Transverse colon (tissue), 4 donors: ENCODE measurements around the gene ZCCHC13. TPM values are rescaled to one million over a fixed set of nuclear protein-coding genes. Genes with fewer than 3 reads are reported as not detected.

Experiments used
- DNase-seq: peaks from one replicate; pipeline ENCODE4 v3.0.0-alpha.2; 2019
- H3K27ac ChIP-seq, 4 donors: fragments of 200-600 bp; sonication (generic); 2 replicates each; pipeline ENCODE4 v1.5.1; 2016 to 2018; ENCODE audit warnings: inconsistent platforms in 4 of 4
- H3K27me3 ChIP-seq: fragments of 200-600 bp; sonication (generic); 2 replicates; pipeline ENCODE4 v1.5.1; 2017; ENCODE audit warnings: inconsistent platforms
- H3K36me3 ChIP-seq, 4 donors: fragments of 200-600 bp; sonication (generic); 2 replicates each; pipeline ENCODE4 v1.5.1; 2017 to 2019; ENCODE audit warnings: inconsistent platforms in 4 of 4
- H3K4me1 ChIP-seq, 4 donors: fragments of 200-600 bp; sonication (generic); 2 replicates each; pipeline ENCODE4 v1.5.1; 2017 to 2020; ENCODE audit warnings: inconsistent platforms in 4 of 4
- H3K4me3 ChIP-seq, 4 donors: fragments of 200-600 bp; sonication (generic); 1 replicate in 1 of 4; 2 replicates in 3 of 4; pipeline versions ENCODE4 v1.5.1 to v1.6.1; 2017 to 2019; ENCODE audit warnings: inconsistent platforms in 4 of 4
- H3K9me3 ChIP-seq, 2 donors: fragments of 200-600 bp; sonication (generic); 2 replicates each; pipeline ENCODE4 v1.5.1; 2017 to 2019; ENCODE audit warnings: inconsistent platforms in 2 of 2
- CTCF ChIP-seq, 5 experiments: fragments of 200-600 bp in 3 of 5; fragments of 450-650 bp in 2 of 5; sonication (generic) in 3 of 5; IDR thresholded peaks; 1 replicate in 2 of 5; 2 replicates in 3 of 5; pipeline ENCODE4 v1.5.1; 2016 to 2017; ENCODE audit warnings: antibody characterized with exemption in 5 of 5, inconsistent platforms in 3 of 5, mild to moderate bottlenecking in 2 of 5, moderate library complexity in 1 of 5
- EP300 ChIP-seq: sonication (generic); formaldehyde crosslinking; IDR thresholded peaks from one replicate; pipeline ENCODE4 v1.6.1; 2017; ENCODE audit warnings: antibody characterized with exemption, low read depth
- POLR2A ChIP-seq: fragments of 450-650 bp; IDR thresholded peaks from one replicate; pipeline ENCODE4 v1.6.1; 2016; ENCODE audit warnings: antibody characterized with exemption, mild to moderate bottlenecking, moderate library complexity
- POLR2AphosphoS5 ChIP-seq, 3 donors: sonication (generic); formaldehyde crosslinking; IDR thresholded peaks; one replicate each; pipeline ENCODE4 v1.6.1; 2016; ENCODE audit warnings: antibody characterized with exemption in 3 of 3
- WGBS, 2 donors: methylation state at CpG; one replicate each; pipeline ENCODE4 v1.1.5; 2018; ENCODE audit warnings: low coverage in 1 of 2; 5-methylcytosine and 5-hydroxymethylcytosine counted together
- in situ Hi-C, 4 donors: fragments of 200-750 bp; cut with MboI; loops; one replicate each; pipeline versions ENCODE4 v1.15.0 to v1.15.1; 2017; ENCODE audit warnings: low sequenced_read_pairs in 3 of 4, low pct_ligation_motif_present in 1 of 4, low pct_unique_long_range_greater_than_20kb in 1 of 4
- intact Hi-C: fragments of 100-400 bp; cut with DNase I; formaldehyde crosslinking; loops from one replicate; pipeline ENCODE4 v1.15.1; 2023; ENCODE audit warnings: low total_unique reads
- total RNA-seq, 4 donors: library from RNA; depleted of rRNA; stranded (reverse); fragments of >200 nt; gene quantifications; one replicate each; pipeline ENCODE4 v1.1.0, GENCODE V29; 2016

Gene ZCCHC13
- total RNA-seq, 4 donors from 2014 or later = not detected

DNA sequence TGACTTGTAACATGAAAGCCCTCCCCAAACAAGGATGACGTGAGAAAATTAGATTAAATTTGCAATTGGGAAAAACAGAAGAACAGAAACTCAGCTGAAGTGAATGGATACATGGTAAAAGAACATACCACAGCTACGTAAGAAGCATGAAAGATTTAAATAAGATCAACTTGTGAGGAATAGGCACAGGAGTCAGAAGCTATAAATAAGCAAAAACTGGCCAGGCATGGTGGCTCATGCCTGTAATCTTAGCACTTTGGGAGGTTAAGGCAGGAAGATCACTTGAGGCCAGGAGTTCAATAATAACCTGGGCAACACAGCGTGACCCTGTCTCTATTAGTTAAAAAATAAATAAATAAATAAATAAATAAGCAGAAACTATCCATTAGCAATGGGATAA is 33.6 kb upstream of the ZCCHC13 start:
- intact Hi-C loops = no loop called here

DNA sequence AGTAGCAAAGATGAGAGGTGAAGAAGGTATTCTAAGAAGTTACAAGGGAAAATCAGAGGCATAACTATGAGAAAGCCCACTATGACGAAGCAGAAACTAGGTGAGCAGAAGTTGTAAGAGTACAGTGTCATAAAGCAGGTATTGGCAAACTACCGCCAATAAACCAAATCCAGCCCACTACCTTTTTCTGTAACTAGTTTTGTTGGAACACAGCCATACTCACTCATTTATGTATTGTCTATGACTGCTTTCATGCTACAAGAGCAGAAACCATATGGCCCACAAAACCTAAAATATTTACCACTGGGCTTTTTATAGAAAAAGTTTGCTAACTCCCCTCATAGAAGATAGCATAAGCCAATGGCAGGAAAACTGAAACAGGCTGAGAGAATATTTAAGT is 31.8 kb upstream of the ZCCHC13 start:
- no peaks in the 10 kb centered on the region for H3K27me3 ChIP-seq
- no peaks in the 10 kb centered on the region for H3K36me3 ChIP-seq
- no peak overlapping the region for H3K4me3 ChIP-seq
- in situ Hi-C loops = no loop called here
- no peaks in the 10 kb centered on the region for H3K9me3 ChIP-seq
- TF ChIP-seq CTCF (IDR thresholded peaks at IDR 0.05) (no peak), POLR2AphosphoS5 (IDR thresholded peaks at IDR 0.05) (no peak), POLR2A (no peak), EP300 (no peak)
- H3K27ac ChIP-seq = no peak overlapping the region
- intact Hi-C loops = no loop called here
- DNase-seq = no peak
- no peaks in the 10 kb centered on the region for H3K4me1 ChIP-seq
- WGBS, 2 donors = 46% methylated on average over 2 of the region's 2 CpGs; no CpG with 5 or more reads in 1 of the 2 donors

More for the DNA sequence above, 33.6 kb upstream of the ZCCHC13 start:
- WGBS, 2 donors = 78 to 100% methylated on average over 1 to 3 of the region's 3 CpGs
- in situ Hi-C loops = no loop called here
- H3K9me3 ChIP-seq = no peaks in the 10 kb centered on the region
- TF ChIP-seq POLR2A = no peak
- TF ChIP-seq CTCF (IDR thresholded peaks at IDR 0.05) = no peak
- TF ChIP-seq EP300 = no peak
- no peak for TF ChIP-seq POLR2AphosphoS5 (IDR thresholded peaks at IDR 0.05)
- no peaks in the 10 kb centered on the region for H3K36me3 ChIP-seq
- no peaks in the 10 kb centered on the region for H3K4me1 ChIP-seq
- no peak overlapping the region for H3K27ac ChIP-seq
- no peak overlapping the region for H3K4me3 ChIP-seq
- DNase-seq = no peak
- no peaks in the 10 kb centered on the region for H3K27me3 ChIP-seq

- Histone ChIP-seq H3K4me1 (no peaks in the 10 kb centered on the region), H3K27ac (no peak overlapping the region), H3K9me3 (no peaks in the 10 kb centered on the region), H3K27me3 (no peaks in the 10 kb centered on the region), H3K4me3 (no peak overlapping the region), H3K36me3 (no peaks in the 10 kb centered on the region)
- TF ChIP-seq EP300 = no peak
- no peak for TF ChIP-seq POLR2AphosphoS5 (IDR thresholded peaks at IDR 0.05)
- no peak for TF ChIP-seq CTCF (IDR thresholded peaks at IDR 0.05)
- TF ChIP-seq POLR2A = no peak
- intact Hi-C loops (no loop called here), in situ Hi-C loops (no loop called here)
- WGBS, 2 donors = 77 to 89% methylated on average over 3 to 5 of the region's 5 CpGs
- no peak for DNase-seq
Measured at GRCh38 chrX:74274516-74274915, 29.5 kb upstream of the ZCCHC13 start.

DNA sequence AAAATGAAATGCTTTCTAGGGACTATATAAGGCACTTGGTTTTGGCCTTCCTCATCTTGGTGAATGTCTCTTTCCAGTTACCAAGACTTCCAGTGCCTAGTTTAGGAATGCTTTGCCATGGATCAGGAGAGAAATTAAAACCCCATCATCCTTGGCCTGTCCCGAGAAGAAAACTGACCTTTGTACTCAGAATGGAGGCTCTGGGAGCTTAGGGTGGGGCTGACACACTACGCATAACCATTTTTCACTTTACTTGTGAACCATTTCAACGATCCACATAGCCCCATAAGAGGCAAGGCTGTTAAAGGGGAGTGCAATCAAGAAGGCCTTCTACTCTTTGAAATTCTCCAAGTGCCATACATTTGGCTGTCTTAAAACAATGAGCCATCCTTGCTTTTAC is 26.7 kb upstream of the ZCCHC13 start:
- in situ Hi-C loops = no loop called here

More for the DNA sequence above, 26.7 kb upstream of the ZCCHC13 start:
- no peaks in the 10 kb centered on the region for H3K27me3 ChIP-seq
- TF ChIP-seq POLR2A (no peak), EP300 (no peak), CTCF (IDR thresholded peaks at IDR 0.05) (no peak), POLR2AphosphoS5 (IDR thresholded peaks at IDR 0.05) (no peak)
- H3K36me3 ChIP-seq = no peaks in the 10 kb centered on the region
- no peaks in the 10 kb centered on the region for H3K9me3 ChIP-seq
- no peaks in the 10 kb centered on the region for H3K4me1 ChIP-seq
- intact Hi-C loops = no loop called here
- WGBS, 2 donors = 45 to 61% methylated on average over 3 of the region's 3 CpGs
- no peak for DNase-seq
- H3K27ac ChIP-seq = no peak overlapping the region
- no peak overlapping the region for H3K4me3 ChIP-seq
